NOMO-1 treated with dmso at 0.1 percent for 144 hours (cell line): ENCODE results near the gene NT5DC2.
A peak's percentile ranks its signal among the peaks of the same experiment; 100 is the strongest.

Experiments
- DNase-seq: peaks from one replicate; lab custom pipeline; 2025; ENCODE audit not compliant: unreplicated experiment; lab: John Stamatoyannopoulos, UW

NT5DC2 gene

DNA sequence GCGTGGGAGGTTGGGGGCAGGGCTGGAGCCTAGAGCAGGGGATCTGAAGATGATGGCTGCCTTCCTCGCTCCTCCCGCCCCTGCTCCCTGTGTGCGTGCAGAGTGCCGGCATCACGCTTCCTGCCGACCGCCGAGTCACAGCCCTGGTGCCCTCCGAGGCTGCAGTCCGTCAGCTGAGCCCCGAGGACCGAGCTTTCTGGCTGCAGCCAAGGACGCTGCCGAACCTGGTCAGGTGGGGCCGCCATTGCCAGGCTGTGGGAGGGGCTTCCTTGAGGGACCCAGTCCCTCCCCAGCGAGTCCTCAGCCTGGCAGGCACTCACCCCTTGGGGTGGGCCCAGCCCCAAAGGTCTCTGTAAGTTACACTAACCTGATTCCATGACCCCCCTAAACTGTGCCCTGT is 20.9 kb downstream of the NT5DC2 start:
- DNase-seq, result no peak

GRCh38 chr3:52512105-52512504 is 21.6 kb downstream of the NT5DC2 start:
- no peak for DNase-seq

DNA sequence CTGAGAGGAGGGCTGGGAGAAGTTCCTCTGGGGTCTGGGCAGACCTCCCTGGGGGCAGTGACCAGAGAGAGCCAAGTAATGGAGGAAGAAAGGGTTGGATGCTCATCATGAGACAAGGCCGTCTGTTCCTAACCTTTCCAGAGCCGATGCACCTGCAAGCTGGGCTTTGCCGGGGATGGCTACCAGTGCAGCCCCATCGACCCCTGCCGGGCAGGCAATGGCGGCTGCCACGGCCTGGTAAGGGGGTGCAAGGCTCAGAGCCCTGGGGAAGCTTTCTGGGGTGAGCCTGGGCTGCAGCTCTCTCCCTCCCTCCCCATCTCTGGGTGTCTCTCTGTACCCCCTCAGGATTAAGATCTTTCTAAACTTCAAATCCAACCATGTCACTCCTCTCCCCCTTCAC is 22.1 kb downstream of the NT5DC2 start:
- no peak for DNase-seq

DNA sequence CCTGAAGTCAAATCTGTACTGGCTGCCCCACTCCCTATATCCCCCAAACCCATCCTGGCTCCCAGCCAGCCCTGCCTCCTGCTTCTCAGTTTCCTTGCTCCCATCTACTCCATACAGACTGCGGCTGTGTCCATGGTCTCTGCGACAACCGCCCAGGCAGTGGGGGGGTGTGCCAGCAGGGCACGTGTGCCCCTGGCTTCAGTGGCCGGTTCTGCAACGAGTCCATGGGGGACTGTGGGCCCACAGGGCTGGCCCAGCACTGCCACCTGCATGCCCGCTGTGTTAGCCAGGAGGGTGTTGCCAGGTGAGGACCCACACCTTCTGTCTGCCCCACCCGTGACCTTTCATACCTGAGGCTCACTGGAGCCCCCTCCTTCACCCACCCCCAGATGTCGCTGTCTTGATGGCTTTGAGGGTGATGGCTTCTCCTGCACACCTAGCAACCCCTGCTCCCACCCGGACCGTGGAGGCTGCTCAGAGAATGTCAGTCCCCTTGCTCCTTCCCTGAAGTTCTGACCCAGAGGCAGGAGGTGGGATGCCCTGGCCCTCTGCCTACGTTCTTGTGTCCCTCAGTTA is 23.8 kb downstream of the NT5DC2 start:
- no peak for DNase-seq

- no peak for DNase-seq
Measured at GRCh38 chr3:52507359-52507758, 26.3 kb downstream of the NT5DC2 start.

DNA sequence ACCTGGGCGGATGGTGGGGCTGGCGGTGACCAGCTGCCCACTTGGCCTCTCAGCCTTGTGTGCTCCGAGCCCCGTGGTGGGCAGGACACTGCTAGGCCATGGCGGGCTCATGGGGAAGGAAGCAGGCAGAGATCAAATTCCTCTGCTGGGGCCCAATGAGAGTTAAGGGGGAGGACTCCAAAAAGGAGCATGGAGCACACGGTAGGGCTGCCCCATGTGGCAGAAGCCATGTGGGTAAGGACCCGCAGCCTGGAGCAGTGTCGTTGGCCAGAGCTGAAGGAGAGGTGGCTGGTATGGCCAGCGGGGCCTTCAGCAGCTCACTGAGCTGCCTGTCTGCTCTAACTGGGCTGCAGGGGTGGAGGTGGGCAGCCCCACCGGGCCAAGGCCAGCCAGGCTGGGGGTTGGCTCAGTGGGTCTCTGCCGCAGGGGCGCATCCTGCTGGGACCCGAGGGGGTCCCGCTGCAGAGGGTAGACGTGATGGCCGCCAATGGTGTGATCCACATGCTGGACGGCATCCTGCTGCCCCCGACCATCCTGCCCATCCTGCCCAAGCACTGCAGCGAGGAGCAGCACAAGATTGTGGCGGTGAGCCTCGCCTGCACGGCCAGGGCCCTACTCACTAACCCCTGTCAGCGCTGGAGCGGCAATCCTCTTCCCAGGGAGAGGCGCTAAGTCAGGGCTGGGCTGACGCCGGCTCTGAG is 27.2 kb downstream of the NT5DC2 start:
- no peak for DNase-seq

DNA sequence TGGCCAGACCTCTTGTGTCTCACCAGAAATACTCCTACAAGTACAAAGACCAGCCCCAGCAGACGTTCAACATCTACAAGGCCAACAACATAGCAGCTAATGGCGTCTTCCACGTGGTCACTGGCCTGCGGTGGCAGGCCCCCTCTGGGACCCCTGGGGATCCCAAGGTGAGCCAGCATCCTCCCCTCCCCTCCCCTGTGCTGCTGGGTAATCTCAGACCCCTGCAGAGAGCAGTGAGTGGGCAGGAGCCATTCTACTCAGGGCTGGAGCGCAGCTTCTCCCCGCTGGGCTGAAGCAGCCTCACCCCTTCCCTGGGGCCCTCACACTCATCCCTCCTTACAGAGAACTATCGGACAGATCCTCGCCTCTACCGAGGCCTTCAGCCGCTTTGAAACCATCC is 28.7 kb downstream of the NT5DC2 start:
- no peak for DNase-seq

DNA sequence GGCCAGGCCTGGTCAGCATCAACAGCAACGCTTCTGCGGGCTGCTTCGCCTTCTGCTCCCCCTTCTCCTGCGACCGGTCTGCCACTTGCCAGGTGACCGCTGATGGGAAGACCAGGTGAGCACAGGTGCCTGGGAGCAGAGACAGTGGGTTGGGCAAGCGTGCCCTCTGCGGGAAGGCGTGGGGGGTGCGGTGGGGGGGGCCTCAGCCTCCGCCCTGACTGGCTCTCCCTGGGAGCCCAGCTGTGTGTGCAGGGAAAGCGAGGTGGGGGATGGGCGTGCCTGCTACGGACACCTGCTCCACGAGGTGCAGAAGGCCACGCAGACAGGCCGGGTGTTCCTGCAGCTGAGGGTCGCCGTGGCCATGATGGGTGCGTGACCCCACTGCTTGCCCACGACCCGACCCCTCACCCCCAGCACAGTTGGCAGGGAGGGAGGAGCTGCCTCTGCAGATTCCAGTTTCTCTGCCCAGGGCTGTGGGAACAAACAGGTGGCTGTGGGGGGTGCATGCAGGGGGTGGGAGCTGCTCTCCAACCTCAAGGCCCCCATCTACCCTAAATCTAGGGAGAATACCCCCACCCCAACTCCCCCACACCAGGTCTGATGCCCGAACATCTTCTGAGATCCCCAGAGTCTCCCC is 29.8 kb downstream of the NT5DC2 start:
- DNase-seq, result no peak

- no peak for DNase-seq
Measured at GRCh38 chr3:52502808-52503350, 30.8 kb downstream of the NT5DC2 start.

GRCh38 chr3:52502001-52502400 is 31.7 kb downstream of the NT5DC2 start:
- no peak for DNase-seq

DNA sequence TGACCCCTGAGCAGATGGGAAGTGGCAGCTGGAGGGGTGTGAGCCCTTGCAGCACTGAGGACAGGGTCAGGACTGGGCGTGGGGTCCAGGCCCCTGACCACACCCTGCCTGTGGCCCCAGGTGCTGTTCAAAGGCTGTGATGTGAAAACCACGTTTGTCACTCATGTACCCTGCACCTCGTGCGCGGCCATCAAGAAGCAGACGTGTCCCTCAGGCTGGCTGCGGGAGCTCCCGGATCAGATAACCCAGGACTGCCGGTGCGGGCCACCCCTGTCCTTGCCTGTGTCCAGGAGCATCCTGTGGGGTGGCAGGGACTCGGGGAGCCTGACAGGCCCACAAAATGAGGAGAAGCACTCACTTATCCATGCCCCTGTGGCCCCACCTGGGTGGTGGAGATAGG is 32.6 kb downstream of the NT5DC2 start:
- DNase-seq, result no peak

- peak; percentile 90 for DNase-seq
Measured at GRCh38 chr3:52498137-52499054, 35.3 kb downstream of the NT5DC2 start.

GRCh38 chr3:52495777-52496602 is 37.7 kb downstream of the NT5DC2 start:
- no peak for DNase-seq

DNA sequence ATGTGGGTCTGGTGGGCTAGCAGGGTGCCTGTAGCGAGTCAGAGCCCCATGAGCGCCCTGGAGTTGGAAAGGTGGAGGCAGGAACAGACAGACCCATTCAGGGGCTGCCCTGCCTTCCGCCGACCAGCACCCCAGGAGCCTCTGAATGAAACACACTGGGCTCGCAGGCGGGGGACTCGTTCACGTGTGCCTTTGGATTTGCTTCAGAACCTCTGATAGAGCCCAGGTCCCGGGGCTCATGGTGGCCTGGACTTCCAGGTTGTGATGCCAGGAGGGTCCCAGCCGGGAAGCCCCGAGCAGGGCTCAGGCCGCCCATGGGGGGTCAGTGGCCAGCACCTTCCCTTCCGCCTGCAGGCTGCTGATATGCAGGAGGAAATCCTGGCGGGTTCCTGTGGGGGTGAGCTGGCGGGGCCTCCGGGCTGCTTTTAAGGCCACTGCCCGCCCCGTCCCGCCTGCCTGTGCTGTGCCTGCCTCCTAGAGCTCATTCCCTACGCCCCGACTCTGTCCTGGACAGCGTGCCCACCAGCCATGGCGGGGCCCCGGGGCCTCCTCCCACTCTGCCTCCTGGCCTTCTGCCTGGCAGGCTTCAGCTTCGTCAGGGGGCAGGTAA is 38.7 kb downstream of the NT5DC2 start, which contains the start of gene STAB1:
Gene STAB1 (plus strand): TSS at position 453 of the 610 bp plus-strand sequence. CDS start 76 bp downstream, at position 529.
- DNase-seq, result no peak

- no peak for DNase-seq
Measured at GRCh38 chr3:52494445-52494844, 39.2 kb downstream of the NT5DC2 start.

- DNase-seq, result no peak
Measured at GRCh38 chr3:52493232-52494017, 40.2 kb downstream of the NT5DC2 start.

GRCh38 chr3:52492059-52492458 is 41.6 kb downstream of the NT5DC2 start:
- no peak for DNase-seq

- DNase-seq, result no peak
Measured at GRCh38 chr3:52490939-52491526, 42.6 kb downstream of the NT5DC2 start.
